ENCODE measurements around the gene GDF9. TPM values are rescaled to one million over a fixed set of nuclear protein-coding genes. Genes with fewer than 3 reads are reported as not detected.

The GDF9 gene
- total and polyA plus RNA-seq, 2 donors (not counting 3 experiments of a cell fraction or from before 2014, with no cell fraction given) = 0.07 TPM; not detected in 1

- H3K9me1 ChIP-seq (replicated peaks; ENCODE audit: control insufficient read depth, extremely low read depth, insufficient read depth, low read length) = no peaks in the 10 kb centered on the region
- BruUV-seq (replicated peaks) = no TSS peak
- no peaks in the 10 kb centered on the region for H4K20me1 ChIP-seq (replicated peaks; ENCODE audit: control insufficient read depth, extremely low read depth, insufficient read depth, low read length)
- TF ChIP-seq FOS (IDR thresholded peaks at IDR 0.05; ENCODE audit: borderline replicate concordance, insufficient read depth, low read length) (no peak), POLR2A (IDR thresholded peaks at IDR 0.05; ENCODE audit: low read depth, low read length) (no peak), MYC (IDR thresholded peaks at IDR 0.05; ENCODE audit: low read depth, low read length) (no peak), JUN (IDR thresholded peaks at IDR 0.05; ENCODE audit: borderline replicate concordance, insufficient read depth, insufficient read length, low read depth) (no peak), CTCF (IDR thresholded peaks at IDR 0.05; ENCODE audit: extremely low read depth in 1 of 2, insufficient read depth in 1 of 2, low read depth in 1 of 2, low read length in 2 of 2) (no peak), POLR2AphosphoS5 (IDR thresholded peaks at IDR 0.05; ENCODE audit: insufficient read depth, low read depth, low read length) (no peak), EZH2 (IDR thresholded peaks at IDR 0.05; ENCODE audit: borderline replicate concordance, low read depth, low read length, severe bottlenecking) (no peak), MAX (IDR thresholded peaks at IDR 0.05; ENCODE audit: insufficient read depth, insufficient read length) (no peak), GATA2 (IDR thresholded peaks at IDR 0.05; ENCODE audit: insufficient read depth, insufficient read length, low read depth, low read length) (no peak)
- no peak overlapping the region for H3K27ac ChIP-seq (ENCODE audit: insufficient read depth, low read depth, low read length)
- H3K4me2 ChIP-seq (ENCODE audit: insufficient read depth, low read length) = no peak overlapping the region
- no peaks in the 10 kb centered on the region for H3K79me2 ChIP-seq (ENCODE audit: control insufficient read depth, insufficient read depth, low read length)
- peaks cover 2% of the 10 kb centered on the region for H3K4me1 ChIP-seq (ENCODE audit: control insufficient read depth, extremely low read depth, insufficient read depth, low read length)
- H3K9me3 ChIP-seq (replicated peaks; ENCODE audit: control insufficient read depth, insufficient read depth, low read length) = no peaks in the 10 kb centered on the region
- DNase-seq (ENCODE audit: low read depth, low spot score) = no peak
- FAIRE-seq = no peak
- intact Hi-C loops (cut with micrococcal nuclease) = no loop called here
- no peak overlapping the region for H3K4me3 ChIP-seq (replicated peaks in 1 of 3; ENCODE audit: insufficient read depth in 1 of 3, low read depth in 1 of 3, low read length in 3 of 3)
- H3K27me3 ChIP-seq (ENCODE audit: control insufficient read depth in 2 of 2, insufficient read depth in 2 of 2, low read length in 2 of 2) = peaks cover 10 to 20% of the 10 kb centered on the region in 2 experiments
- ChIA-PET CTCF (interaction anchor here (0.7 to 5.9 kb wide), 5 partner anchors 10 to 290 kb away, joined by 3 to 179 read pairs (median 3); no protein-coding TSS in a partner anchor), POLR2A (no interaction called here)
- H2AFZ ChIP-seq (ENCODE audit: low read depth, low read length) = no peak overlapping the region
- H3K36me3 ChIP-seq (ENCODE audit: control insufficient read depth in 2 of 2, extremely low read depth in 1 of 2, insufficient read depth in 2 of 2, low read length in 2 of 2) = no peaks in the 10 kb centered on the region
- dilution Hi-C loops (cut with MboI; ENCODE audit: extremely low pct_ligation_motif_present, low sequenced_read_pairs) = no loop called here
- no peak overlapping the region for H3K9ac ChIP-seq (replicated peaks; ENCODE audit: extremely low read depth, insufficient read depth, low read length)
Observed at GRCh38 chr5:132817011-132817410, 49.3 kb downstream of the GDF9 start.

All from endothelial cell of umbilical vein (primary cell).